ENCODE results near the gene KRT34.

KRT34 gene

DNA sequence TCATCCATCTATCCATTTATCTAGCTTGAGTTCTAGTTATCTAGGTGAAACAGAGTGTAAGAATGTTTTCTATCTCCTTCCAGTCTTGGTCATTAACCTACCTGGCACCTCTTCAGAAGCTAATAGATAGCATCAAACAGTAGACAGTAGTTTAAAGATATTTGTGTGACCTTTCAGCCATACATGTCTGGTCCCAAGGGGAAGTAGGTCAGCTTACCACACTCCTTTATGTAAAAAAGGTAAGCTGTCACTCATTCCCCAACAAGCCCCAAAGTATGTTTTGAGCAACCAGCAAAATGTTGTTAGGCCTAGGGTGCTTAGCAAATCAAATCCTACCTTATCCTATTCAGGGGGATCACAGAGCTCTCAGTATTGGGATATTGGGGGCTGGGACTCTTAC is 16.0 kb downstream of the KRT34 start:
- H3K27ac ChIP-seq (ENCODE audit: low read depth, low read length): no peak overlapping the region
- no peaks in the 10 kb centered on the region for H3K9me2 ChIP-seq (replicated peaks; ENCODE audit: insufficient read depth, low read length)
- H3K27me3 ChIP-seq (ENCODE audit: low read length): no peaks in the 10 kb centered on the region
- H3F3A ChIP-seq (ENCODE audit: insufficient read depth): no peaks in the 10 kb centered on the region
- H3K4me3 ChIP-seq (ENCODE audit: insufficient read depth, low read length, poor library complexity, severe bottlenecking): no peak overlapping the region
- no peaks in the 10 kb centered on the region for H3K79me2 ChIP-seq (ENCODE audit: insufficient read depth, low read length)
- H3K9me3 ChIP-seq (ENCODE audit: insufficient read depth, low read length): no peaks in the 10 kb centered on the region
- TF ChIP-seq, protein P1, sequence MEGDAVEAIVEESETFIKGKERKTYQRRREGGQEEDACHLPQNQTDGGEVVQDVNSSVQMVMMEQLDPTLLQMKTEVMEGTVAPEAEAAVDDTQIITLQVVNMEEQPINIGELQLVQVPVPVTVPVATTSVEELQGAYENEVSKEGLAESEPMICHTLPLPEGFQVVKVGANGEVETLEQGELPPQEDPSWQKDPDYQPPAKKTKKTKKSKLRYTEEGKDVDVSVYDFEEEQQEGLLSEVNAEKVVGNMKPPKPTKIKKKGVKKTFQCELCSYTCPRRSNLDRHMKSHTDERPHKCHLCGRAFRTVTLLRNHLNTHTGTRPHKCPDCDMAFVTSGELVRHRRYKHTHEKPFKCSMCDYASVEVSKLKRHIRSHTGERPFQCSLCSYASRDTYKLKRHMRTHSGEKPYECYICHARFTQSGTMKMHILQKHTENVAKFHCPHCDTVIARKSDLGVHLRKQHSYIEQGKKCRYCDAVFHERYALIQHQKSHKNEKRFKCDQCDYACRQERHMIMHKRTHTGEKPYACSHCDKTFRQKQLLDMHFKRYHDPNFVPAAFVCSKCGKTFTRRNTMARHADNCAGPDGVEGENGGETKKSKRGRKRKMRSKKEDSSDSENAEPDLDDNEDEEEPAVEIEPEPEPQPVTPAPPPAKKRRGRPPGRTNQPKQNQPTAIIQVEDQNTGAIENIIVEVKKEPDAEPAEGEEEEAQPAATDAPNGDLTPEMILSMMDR (IDR thresholded peaks at IDR 0.05; ENCODE audit: insufficient read depth, low read length, poor library complexity, severe bottlenecking): no peak
- no peak for TF ChIP-seq EZH2phosphoT487 (conservative IDR thresholded peaks at IDR 0.05; ENCODE audit: low read length)
- no peak overlapping the region for H3K4me2 ChIP-seq (ENCODE audit: low read depth, low read length, poor library complexity, severe bottlenecking)
- H3K9ac ChIP-seq (ENCODE audit: low read length): no peak overlapping the region
- H4K20me1 ChIP-seq (ENCODE audit: low read depth, low read length): no peaks in the 10 kb centered on the region
- no peaks in the 10 kb centered on the region for H3K36me3 ChIP-seq (ENCODE audit: low read length)
- no peak overlapping the region for H2AFZ ChIP-seq (ENCODE audit: low read depth, low read length, severe bottlenecking)

- no peaks in the 10 kb centered on the region for H3K27me3 ChIP-seq (ENCODE audit: low read length)
- no peaks in the 10 kb centered on the region for H3K36me3 ChIP-seq (ENCODE audit: low read length)
- no peak overlapping the region for H3K4me3 ChIP-seq (ENCODE audit: insufficient read depth, low read length, poor library complexity, severe bottlenecking)
- H3K9me3 ChIP-seq (ENCODE audit: insufficient read depth, low read length): no peaks in the 10 kb centered on the region
- TF ChIP-seq EZH2phosphoT487 (conservative IDR thresholded peaks at IDR 0.05; ENCODE audit: low read length): no peak
- TF ChIP-seq, protein P1 (IDR thresholded peaks at IDR 0.05; ENCODE audit: insufficient read depth, low read length, poor library complexity, severe bottlenecking): no peak
- no peaks in the 10 kb centered on the region for H3K79me2 ChIP-seq (ENCODE audit: insufficient read depth, low read length)
- no peaks in the 10 kb centered on the region for H3F3A ChIP-seq (ENCODE audit: insufficient read depth)
- no peak overlapping the region for H3K27ac ChIP-seq (ENCODE audit: low read depth, low read length)
- no peak overlapping the region for H3K9ac ChIP-seq (ENCODE audit: low read length)
- no peak overlapping the region for H2AFZ ChIP-seq (ENCODE audit: low read depth, low read length, severe bottlenecking)
- no peak overlapping the region for H3K4me2 ChIP-seq (ENCODE audit: low read depth, low read length, poor library complexity, severe bottlenecking)
- no peaks in the 10 kb centered on the region for H3K9me2 ChIP-seq (replicated peaks; ENCODE audit: insufficient read depth, low read length)
- no peaks in the 10 kb centered on the region for H4K20me1 ChIP-seq (ENCODE audit: low read depth, low read length)
These were observed 18.2 kb downstream of the KRT34 start for GRCh38 chr17:41363881-41364280.

- H3K27me3 ChIP-seq (ENCODE audit: low read length): no peaks in the 10 kb centered on the region
- H3K36me3 ChIP-seq (ENCODE audit: low read length): no peaks in the 10 kb centered on the region
- H2AFZ ChIP-seq (ENCODE audit: low read depth, low read length, severe bottlenecking): no peak overlapping the region
- H4K20me1 ChIP-seq (ENCODE audit: low read depth, low read length): no peaks in the 10 kb centered on the region
- H3K9me3 ChIP-seq (ENCODE audit: insufficient read depth, low read length): no peaks in the 10 kb centered on the region
- no peak overlapping the region for H3K9ac ChIP-seq (ENCODE audit: low read length)
- no peak overlapping the region for H3K4me3 ChIP-seq (ENCODE audit: insufficient read depth, low read length, poor library complexity, severe bottlenecking)
- TF ChIP-seq EZH2phosphoT487 (conservative IDR thresholded peaks at IDR 0.05; ENCODE audit: low read length): no peak
- TF ChIP-seq, protein P1 (IDR thresholded peaks at IDR 0.05; ENCODE audit: insufficient read depth, low read length, poor library complexity, severe bottlenecking): no peak
- H3K79me2 ChIP-seq (ENCODE audit: insufficient read depth, low read length): no peaks in the 10 kb centered on the region
- no peaks in the 10 kb centered on the region for H3K9me2 ChIP-seq (replicated peaks; ENCODE audit: insufficient read depth, low read length)
- no peak overlapping the region for H3K4me2 ChIP-seq (ENCODE audit: low read depth, low read length, poor library complexity, severe bottlenecking)
- no peak overlapping the region for H3K27ac ChIP-seq (ENCODE audit: low read depth, low read length)
- no peaks in the 10 kb centered on the region for H3F3A ChIP-seq (ENCODE audit: insufficient read depth)
These were observed 21.7 kb downstream of the KRT34 start for GRCh38 chr17:41360296-41360995.
